Gastrocnemius medialis (tissue), 4 donors: ENCODE data around the gene CLPSL2. TPM values are rescaled to one million over a fixed set of nuclear protein-coding genes. Genes with fewer than 3 reads are reported as not detected.
"Not testable (repeated sequence)": the region's sequence is repeated elsewhere in the genome, so short reads cannot be mapped to it uniquely, and the experiment has no call there.

ENCODE experiments used
- ATAC-seq, 2 donors: fragments of 150-250 bp; one replicate each; pipeline ENCODE4 v1.9.1; 2016
- DNase-seq, 2 donors: peaks; one replicate each; pipeline ENCODE4 v3.0.0-alpha.2; 2019
- H3K27ac ChIP-seq, 4 donors: fragments of 200-600 bp; sonication (generic); 1 replicate in 1 of 4; 2 replicates in 3 of 4; pipeline ENCODE4 v1.5.1; 2016 to 2018; ENCODE audit warnings: mild to moderate bottlenecking in 2 of 4, moderate library complexity in 1 of 4
- H3K27me3 ChIP-seq, 3 donors: fragments of 200-600 bp; sonication (generic) in 2 of 3; 1 replicate in 1 of 3; 2 replicates in 2 of 3; pipeline versions ENCODE4 v1.5.1 to v1.6.0; 2016 to 2019; ENCODE audit warnings: mild to moderate bottlenecking in 1 of 3, moderate library complexity in 1 of 3
- H3K36me3 ChIP-seq, 2 donors: fragments of 200-600 bp; sonication (generic) in 1 of 2; one replicate each; pipeline ENCODE4 v1.5.1; 2017 to 2018
- H3K4me1 ChIP-seq, 2 donors: fragments of 200-600 bp; sonication (generic) in 1 of 2; one replicate each; pipeline ENCODE4 v1.5.1; 2016 to 2017; ENCODE audit warnings: mild to moderate bottlenecking in 2 of 2
- H3K4me3 ChIP-seq, 4 donors: fragments of 200-600 bp; sonication (generic) in 3 of 4; 1 replicate in 1 of 4; 2 replicates in 3 of 4; pipeline ENCODE4 v1.5.1; 2016 to 2019; ENCODE audit warnings: mild to moderate bottlenecking in 2 of 4
- H3K9me3 ChIP-seq, 3 donors: fragments of 200-600 bp; sonication (generic) in 2 of 3; 1 replicate in 1 of 3; 2 replicates in 2 of 3; pipeline ENCODE4 v1.5.1; 2016 to 2019
- CTCF ChIP-seq, 5 experiments: fragments of 450-650 bp in 3 of 5; fragments of 200-600 bp in 2 of 5; sonication (generic) in 2 of 5; IDR thresholded peaks in 4 of 5; conservative IDR thresholded peaks in 1 of 5; 1 replicate in 4 of 5; 2 replicates in 1 of 5; pipeline ENCODE4 v1.5.1; 2016 to 2019; ENCODE audit warnings: antibody characterized with exemption in 5 of 5, mild to moderate bottlenecking in 3 of 5, moderate library complexity in 3 of 5
- POLR2A ChIP-seq, 2 donors: fragments of 450-650 bp; IDR thresholded peaks; one replicate each; pipeline ENCODE4 v1.6.1; 2017; ENCODE audit warnings: antibody characterized with exemption in 2 of 2, mild to moderate bottlenecking in 2 of 2, moderate library complexity in 2 of 2
- in situ Hi-C, 4 donors: fragments of 200-750 bp; cut with MboI; loops; one replicate each; pipeline versions ENCODE4 v1.15.0 to v1.8.0; 2017; ENCODE audit warnings: low sequenced_read_pairs in 4 of 4
- intact Hi-C: fragments of 100-400 bp; cut with DNase I; formaldehyde crosslinking; loops from one replicate; pipeline ENCODE4 v1.15.1; 2023; ENCODE audit warnings: low total_unique reads
- total RNA-seq, 4 donors: library from RNA; depleted of rRNA; stranded (reverse); fragments of >200 nt; gene quantifications; one replicate each; pipeline versions ENCODE4 v1.1.0 to v1.2.3, GENCODE V29; 2016

The CLPSL2 gene
- total RNA-seq, 4 donors from 2014 or later: not detected

DNA sequence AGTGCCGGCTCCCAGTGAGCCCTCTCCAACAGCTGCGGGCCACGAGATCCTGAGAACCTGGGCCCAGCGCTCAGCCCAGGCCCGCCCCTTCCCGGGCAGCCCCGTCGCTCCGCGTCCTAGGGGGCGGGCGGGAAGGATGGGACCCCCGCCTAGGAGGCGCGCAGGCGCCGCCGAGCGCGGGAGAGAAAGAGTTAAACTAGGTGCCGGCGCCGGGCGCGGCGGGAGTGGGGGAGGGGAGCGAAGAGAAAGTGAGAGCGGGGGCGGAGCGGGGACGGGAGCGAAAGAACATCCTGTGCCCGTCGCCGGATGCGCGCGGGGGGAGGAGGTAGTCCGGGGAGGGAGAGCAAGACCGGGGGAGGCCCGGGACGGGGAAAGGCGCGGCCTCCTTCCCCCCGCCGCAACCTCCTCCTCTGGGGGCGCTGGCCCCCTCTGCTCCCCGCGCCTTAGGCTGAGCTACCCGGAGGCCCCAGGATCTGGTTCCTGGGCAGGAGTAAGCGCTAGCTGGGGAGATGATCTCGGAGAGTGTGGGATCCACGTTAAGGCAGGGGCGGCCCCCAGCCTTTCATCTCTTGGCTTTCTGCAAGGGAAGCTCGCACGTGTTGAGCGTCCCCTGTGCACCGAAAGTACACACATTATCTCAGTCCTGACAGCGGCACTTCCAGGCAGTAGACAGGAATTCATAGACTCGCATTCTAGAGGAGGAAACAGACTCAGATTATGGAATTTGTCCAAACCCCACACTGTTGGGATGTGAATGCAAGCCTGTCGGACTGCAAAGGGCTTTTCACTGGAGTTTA, 44.5 kb upstream of the CLPSL2 start:
- ATAC-seq (peak; percentile 40 to 42), DNase-seq (peak; percentile 98)
- Histone ChIP-seq H3K27ac (peak overlapping the region; percentile 99 to 100 (median 100)), H3K4me1 (peaks cover 62 to 69% of the 10 kb centered on the region in 2 donors), H3K4me3 (peak overlapping the region; percentile 70 to 94 (median 82)), H3K27me3 (no peaks in the 10 kb centered on the region), H3K9me3 (no peaks in the 10 kb centered on the region), H3K36me3 (no peaks in the 10 kb centered on the region)
- intact Hi-C loops (loop anchor here (2.0 to 10.0 kb wide), 3 partner anchors 145 to 467 kb away; partner anchors contain the start of gene PPARD), in situ Hi-C loops (loop anchor here in 2 of 4 donors (10.0 kb wide), 2 partner anchors 137 to 147 kb away; no protein-coding TSS in a partner anchor)
- TF ChIP-seq POLR2A (IDR thresholded peaks at IDR 0.05) (no peak), CTCF (IDR thresholded peaks at IDR 0.05 in 4 of 5, conservative IDR thresholded peaks at IDR 0.05 in 1 of 5) (no peak)

DNA sequence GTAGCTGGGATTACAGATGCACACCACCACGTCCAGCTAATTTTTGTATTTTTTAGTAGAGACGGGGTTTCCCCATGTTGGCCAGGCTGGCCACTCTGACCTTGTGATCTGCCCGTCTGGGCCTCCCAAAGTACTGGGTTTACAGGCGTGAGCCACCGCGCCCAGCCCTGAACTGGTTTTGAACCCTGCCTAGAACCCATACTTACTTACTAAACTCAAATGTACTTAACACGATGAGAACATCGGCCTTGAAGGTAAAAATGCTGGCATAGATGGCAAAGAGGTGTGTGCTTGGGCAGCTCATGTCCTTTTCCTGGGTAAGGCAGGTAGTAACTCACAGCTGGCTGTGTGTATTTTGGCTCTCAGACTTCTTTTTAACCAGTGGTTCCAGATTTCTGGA, 42.8 kb upstream of the CLPSL2 start:
- in situ Hi-C loops: loop anchor here in 2 of 4 donors (10.0 kb wide), 2 partner anchors 139 to 149 kb away; no protein-coding TSS in a partner anchor
- intact Hi-C loops: loop anchor here (2.0 to 10.0 kb wide), 3 partner anchors 147 to 469 kb away; partner anchors contain the start of gene PPARD

DNA sequence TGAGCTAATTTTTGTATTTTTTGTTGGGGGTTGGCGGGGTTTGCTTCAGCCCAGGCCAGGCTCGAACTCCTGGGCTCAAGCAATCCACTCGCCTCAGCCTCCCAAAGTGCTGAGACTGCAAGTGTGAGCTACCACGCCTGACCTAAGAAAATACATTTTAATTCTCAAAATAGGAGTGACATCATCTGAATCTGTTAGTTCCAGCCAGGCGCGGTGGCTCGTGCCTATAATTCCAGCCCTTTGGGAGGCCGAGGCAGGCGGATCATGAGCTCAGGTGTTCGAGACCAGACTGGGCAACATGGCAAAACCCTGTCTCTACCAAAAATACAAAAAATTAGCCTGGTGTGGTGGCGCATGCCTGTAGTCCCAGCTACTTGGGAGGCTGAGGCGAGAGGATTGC, 42.1 kb upstream of the CLPSL2 start:
- not testable (repeated sequence) for H3K9me3 ChIP-seq, H3K27me3 ChIP-seq, H3K36me3 ChIP-seq, H3K4me3 ChIP-seq, ATAC-seq, DNase-seq
- peak overlapping the region; percentile 99 to 100 (median 100) for H3K27ac ChIP-seq
- H3K4me1 ChIP-seq: peaks cover 49 to 57% of the 10 kb centered on the region in 2 donors
- in situ Hi-C loops (loop anchor here in 2 of 4 donors (10.0 kb wide), 2 partner anchors 140 to 150 kb away; no protein-coding TSS in a partner anchor), intact Hi-C loops (loop anchor here (5.0 to 10.0 kb wide), 2 partner anchors 392 to 470 kb away; partner anchors contain the start of gene PPARD)

More for the DNA sequence above, 42.8 kb upstream of the CLPSL2 start:
- H3K4me1 ChIP-seq: peaks cover 56 to 63% of the 10 kb centered on the region in 2 donors
- H3K27ac ChIP-seq: peak overlapping the region; percentile 99 to 100 (median 100)
- ATAC-seq (no peak), DNase-seq (no peak)
- no peaks in the 10 kb centered on the region for H3K27me3 ChIP-seq
- TF ChIP-seq CTCF (IDR thresholded peaks at IDR 0.05 in 4 of 5, conservative IDR thresholded peaks at IDR 0.05 in 1 of 5) (no peak), POLR2A (IDR thresholded peaks at IDR 0.05) (no peak)
- no peaks in the 10 kb centered on the region for H3K9me3 ChIP-seq
- no peaks in the 10 kb centered on the region for H3K36me3 ChIP-seq
- no peak overlapping the region for H3K4me3 ChIP-seq

DNA sequence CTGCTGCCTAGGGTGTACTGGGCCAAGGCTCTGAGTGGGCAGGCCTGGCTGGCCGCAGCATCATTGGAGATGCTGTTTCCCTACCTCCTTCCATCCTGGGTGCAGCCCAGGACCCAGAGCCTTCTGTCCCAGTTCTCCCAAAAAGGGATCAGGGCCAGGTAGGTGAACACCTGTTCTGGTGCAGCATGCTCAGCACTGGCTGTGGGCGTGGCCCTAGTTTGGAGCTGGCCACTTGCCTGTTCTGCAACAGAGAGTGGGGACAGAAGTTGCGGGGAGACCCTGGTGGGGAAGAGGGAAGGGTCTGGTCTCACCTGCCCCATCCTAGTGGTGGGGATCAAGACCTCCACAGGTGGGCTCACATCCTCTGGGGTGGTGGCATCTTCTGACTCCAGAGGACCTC, 40.9 kb upstream of the CLPSL2 start:
- peaks cover 39 to 48% of the 10 kb centered on the region in 2 donors for H3K4me1 ChIP-seq
- in situ Hi-C loops: loop anchor here (5.0 to 10.0 kb wide), 4 partner anchors 141 to 213 kb away; no protein-coding TSS in a partner anchor
- TF ChIP-seq CTCF (IDR thresholded peaks at IDR 0.05 in 4 of 5, conservative IDR thresholded peaks at IDR 0.05 in 1 of 5) (no peak), POLR2A (IDR thresholded peaks at IDR 0.05) (no peak)

More for the DNA sequence above, 40.9 kb upstream of the CLPSL2 start:
- peak in 1 of 2 donors; percentile 41 for DNase-seq
- Histone ChIP-seq H3K36me3 (no peaks in the 10 kb centered on the region), H3K9me3 (no peaks in the 10 kb centered on the region), H3K27me3 (no peaks in the 10 kb centered on the region), H3K4me3 (no peak overlapping the region), H3K27ac (peak overlapping the region; percentile 99 to 100 (median 100))
- no peak for ATAC-seq
- intact Hi-C loops: loop anchor here (10.0 kb wide), 1 partner anchor 471 kb away; no protein-coding TSS in a partner anchor
